Stimulated activated memory B cell treated with anti-CD40 and anti-IgM and Interleukin-4, amounts not matched to agents 10 μg/mL and 1 μg/mL and 100 μg/mL, for 72 hours (primary cell): ENCODE measurements around the gene NHSL1.

Source experiments
- ATAC-seq: fragments of 150-1000 bp; cut with Tn5 transposase; 2 replicates; pipeline ENCODE4 v1.10.0; 2021
- H3K27ac Mint-ChIP-seq: one replicate; pipeline ENCODE4 v1.8.0; 2022; ENCODE audit warnings: mild to moderate bottlenecking, mixed read lengths
- H3K27me3 Mint-ChIP-seq: one replicate; pipeline ENCODE4 v1.8.0; 2022; ENCODE audit warnings: mixed read lengths
- H3K36me3 Mint-ChIP-seq: one replicate; pipeline ENCODE4 v1.8.0; 2022; ENCODE audit warnings: mixed read lengths
- H3K4me1 Mint-ChIP-seq: one replicate; pipeline ENCODE4 v1.8.0; 2022; ENCODE audit warnings: mixed read lengths
- H3K4me3 Mint-ChIP-seq: one replicate; pipeline ENCODE4 v1.8.0; 2022; ENCODE audit warnings: mild to moderate bottlenecking, moderate library complexity, mixed read lengths
- H3K9me3 Mint-ChIP-seq: one replicate; pipeline ENCODE4 v1.8.0; 2022; ENCODE audit warnings: mixed read lengths

NHSL1 gene

DNA sequence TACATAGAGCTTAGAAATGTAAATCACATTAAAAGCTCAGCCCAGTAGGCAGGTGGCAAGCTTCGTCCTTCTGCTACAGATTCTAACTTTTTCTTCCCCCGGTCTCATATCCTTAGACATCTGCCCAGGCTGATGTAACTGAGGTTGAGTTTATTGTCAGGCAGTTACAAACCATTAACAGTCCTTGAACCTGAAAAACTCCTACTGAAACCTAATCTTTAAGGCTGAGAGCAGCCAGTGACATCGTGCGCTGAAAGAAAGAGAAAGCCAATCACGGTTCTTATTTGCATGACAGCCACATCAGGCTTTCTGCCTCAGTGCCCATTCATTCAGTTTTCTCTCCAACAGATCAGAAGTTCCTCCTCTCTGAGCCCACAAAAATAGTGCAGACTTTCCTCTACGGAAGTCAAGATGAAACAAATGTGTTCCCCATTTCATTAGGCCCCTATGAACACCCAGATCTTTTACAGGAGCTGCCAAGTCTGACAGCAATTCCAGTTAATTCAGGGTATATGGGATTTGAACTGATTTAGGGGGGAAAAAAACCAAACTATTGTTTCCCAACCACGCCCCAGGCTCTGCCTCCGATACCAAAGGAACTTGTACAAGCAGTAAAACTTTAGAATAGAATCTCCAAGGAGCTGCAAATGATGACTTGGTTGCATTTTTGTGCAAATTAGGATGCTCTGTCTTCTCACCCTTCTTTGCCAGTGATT, at the start of gene NHSL1:
Gene NHSL1, minus strand, starts transcription at position 192 of the 716 bp plus-strand sequence. CDS start 204 bp downstream, outside the sequence.
- H3K27ac Mint-ChIP-seq = no peak within 1 kb of the TSS
- H3K36me3 Mint-ChIP-seq = no peaks in the 10 kb centered on the region
- H3K27me3 Mint-ChIP-seq = peaks cover 60% of the 10 kb centered on the region
- peak within 1 kb of the TSS; percentile 56 for H3K4me3 Mint-ChIP-seq
- peaks cover 2% of the 10 kb centered on the region for H3K9me3 Mint-ChIP-seq
- H3K4me1 Mint-ChIP-seq = peaks cover 22% of the 10 kb centered on the region
- ATAC-seq = peak; percentile 96

GRCh38 chr6:138546733-138547185, 47.5 kb upstream of the NHSL1 start:
- H3K9me3 Mint-ChIP-seq = no peaks in the 10 kb centered on the region
- H3K4me1 Mint-ChIP-seq = no peaks in the 10 kb centered on the region
- H3K27ac Mint-ChIP-seq = no peak overlapping the region
- no peak overlapping the region for H3K4me3 Mint-ChIP-seq
- H3K36me3 Mint-ChIP-seq = no peaks in the 10 kb centered on the region
- peak; percentile 16 for ATAC-seq
- peaks cover 34% of the 10 kb centered on the region for H3K27me3 Mint-ChIP-seq

DNA sequence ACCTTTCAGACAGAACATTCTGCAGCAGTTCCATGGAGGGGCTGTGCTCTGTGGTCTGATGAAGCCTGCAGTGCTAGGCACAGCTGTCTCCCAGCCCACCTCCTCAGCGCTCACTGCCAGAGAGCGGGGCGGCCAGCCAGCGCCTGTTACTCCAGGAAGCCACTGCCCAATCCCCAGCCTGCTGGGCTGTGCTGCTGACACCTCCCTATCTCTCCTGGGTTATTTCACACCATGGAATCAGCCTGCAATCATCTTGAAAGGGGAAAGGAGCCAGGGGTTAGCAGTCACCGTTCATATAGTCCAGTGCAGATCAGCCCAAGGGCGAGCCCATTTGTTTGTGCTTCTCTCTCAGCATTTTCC, 46.3 kb upstream of the NHSL1 start:
- no peak overlapping the region for H3K4me3 Mint-ChIP-seq
- H3K27ac Mint-ChIP-seq = no peak overlapping the region
- no peaks in the 10 kb centered on the region for H3K4me1 Mint-ChIP-seq
- peaks cover 26% of the 10 kb centered on the region for H3K27me3 Mint-ChIP-seq
- no peaks in the 10 kb centered on the region for H3K36me3 Mint-ChIP-seq
- H3K9me3 Mint-ChIP-seq = no peaks in the 10 kb centered on the region
- ATAC-seq = no peak

GRCh38 chr6:138544501-138544900, 45.2 kb upstream of the NHSL1 start:
- Mint-ChIP-seq H3K4me1 (no peaks in the 10 kb centered on the region), H3K27ac (no peak overlapping the region), H3K4me3 (no peak overlapping the region), H3K27me3 (peaks cover 26% of the 10 kb centered on the region), H3K9me3 (no peaks in the 10 kb centered on the region), H3K36me3 (no peaks in the 10 kb centered on the region)
- ATAC-seq = no peak

DNA sequence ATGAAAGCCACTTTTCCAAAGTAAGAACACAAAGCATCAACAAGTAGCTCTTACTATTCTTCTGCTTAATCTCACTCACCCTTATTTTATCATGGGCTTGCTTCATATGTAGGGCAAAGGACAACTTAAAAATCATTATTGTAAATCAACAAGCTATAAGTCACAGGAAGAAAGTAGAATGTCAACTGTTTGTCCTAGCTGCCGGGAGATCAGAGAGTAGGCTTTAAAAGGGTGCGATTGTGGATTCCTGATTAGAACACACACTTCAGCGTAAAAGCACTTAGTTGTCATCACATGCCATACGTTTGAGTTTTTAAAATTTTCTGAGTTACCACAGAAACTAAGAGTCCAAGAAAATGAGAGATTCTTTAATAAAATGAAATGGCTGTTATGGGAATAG, 44.4 kb upstream of the NHSL1 start:
- Mint-ChIP-seq H3K36me3 (no peaks in the 10 kb centered on the region), H3K9me3 (no peaks in the 10 kb centered on the region), H3K27ac (no peak overlapping the region), H3K27me3 (peaks cover 26% of the 10 kb centered on the region), H3K4me3 (no peak overlapping the region), H3K4me1 (no peaks in the 10 kb centered on the region)
- no peak for ATAC-seq

GRCh38 chr6:138541823-138542481, 42.7 kb upstream of the NHSL1 start:
- no peak overlapping the region for H3K4me3 Mint-ChIP-seq
- H3K4me1 Mint-ChIP-seq = no peaks in the 10 kb centered on the region
- H3K27me3 Mint-ChIP-seq = peaks cover 14% of the 10 kb centered on the region
- no peak overlapping the region for H3K27ac Mint-ChIP-seq
- no peaks in the 10 kb centered on the region for H3K36me3 Mint-ChIP-seq
- no peak for ATAC-seq
- no peaks in the 10 kb centered on the region for H3K9me3 Mint-ChIP-seq

GRCh38 chr6:138540468-138540867, 41.2 kb upstream of the NHSL1 start:
- H3K4me1 Mint-ChIP-seq = no peaks in the 10 kb centered on the region
- H3K27ac Mint-ChIP-seq = no peak overlapping the region
- no peak overlapping the region for H3K4me3 Mint-ChIP-seq
- H3K9me3 Mint-ChIP-seq = no peaks in the 10 kb centered on the region
- peaks cover 9% of the 10 kb centered on the region for H3K27me3 Mint-ChIP-seq
- no peak for ATAC-seq
- H3K36me3 Mint-ChIP-seq = no peaks in the 10 kb centered on the region

- ATAC-seq = no peak
- H3K27me3 Mint-ChIP-seq = peaks cover 9% of the 10 kb centered on the region
- H3K36me3 Mint-ChIP-seq = no peaks in the 10 kb centered on the region
- H3K9me3 Mint-ChIP-seq = no peaks in the 10 kb centered on the region
- H3K27ac Mint-ChIP-seq = no peak overlapping the region
- H3K4me3 Mint-ChIP-seq = no peak overlapping the region
- no peaks in the 10 kb centered on the region for H3K4me1 Mint-ChIP-seq
Measured at GRCh38 chr6:138539876-138540275, 40.6 kb upstream of the NHSL1 start.

DNA sequence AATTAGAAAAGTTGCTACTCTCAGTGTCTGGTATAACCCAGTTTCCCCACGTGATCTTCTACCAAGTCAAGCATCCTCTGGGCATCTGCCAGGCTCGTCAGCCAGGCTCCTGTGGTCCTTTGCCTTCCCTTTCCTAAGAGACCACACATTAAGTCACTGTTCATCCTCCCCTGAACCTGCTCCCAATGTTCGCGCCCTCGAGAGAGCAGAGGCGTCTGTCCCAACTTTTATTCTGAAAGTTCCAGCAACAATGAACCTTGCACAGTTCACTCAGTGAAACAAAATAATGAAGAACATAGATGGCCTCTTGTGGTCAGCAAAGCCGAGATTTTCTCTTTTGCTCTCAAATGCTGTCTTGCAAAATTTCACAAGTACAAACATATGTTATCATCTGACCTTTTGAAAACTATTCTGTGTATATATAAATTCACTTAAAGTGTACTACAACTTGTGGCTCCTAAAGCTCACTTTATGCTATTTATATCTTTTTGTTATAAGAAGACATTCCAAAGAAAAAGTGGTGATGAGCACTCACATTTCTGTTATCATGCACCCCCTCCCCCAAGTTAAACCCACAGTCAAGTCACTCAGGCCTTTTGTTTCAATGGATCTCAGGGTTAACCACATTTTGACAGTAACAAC, 39.2 kb upstream of the NHSL1 start:
- ATAC-seq = no peak
- Mint-ChIP-seq H3K27ac (no peak overlapping the region), H3K4me1 (no peaks in the 10 kb centered on the region), H3K4me3 (no peak overlapping the region), H3K9me3 (no peaks in the 10 kb centered on the region), H3K27me3 (peaks cover 13% of the 10 kb centered on the region), H3K36me3 (no peaks in the 10 kb centered on the region)

DNA sequence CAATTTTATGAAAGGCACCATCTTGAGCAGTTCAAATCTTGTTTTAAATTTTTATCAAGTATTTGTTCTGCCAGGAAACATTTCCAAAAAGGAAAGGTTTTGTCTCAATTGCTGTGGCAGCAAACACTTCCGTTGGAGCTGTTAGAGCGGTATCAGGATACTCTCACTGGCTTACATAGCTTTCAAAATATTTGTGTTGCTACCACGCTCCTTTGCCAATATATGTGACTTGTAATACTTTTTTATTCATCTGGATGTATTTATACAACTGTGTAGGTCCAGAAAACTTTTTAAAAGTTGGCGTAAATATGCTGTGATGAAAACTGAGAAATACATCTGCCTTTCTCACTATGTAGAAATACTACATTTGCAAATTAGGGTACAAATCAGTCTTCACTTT, 37.8 kb upstream of the NHSL1 start:
- no peak overlapping the region for H3K27ac Mint-ChIP-seq
- H3K36me3 Mint-ChIP-seq = no peaks in the 10 kb centered on the region
- no peak for ATAC-seq
- H3K27me3 Mint-ChIP-seq = peaks cover 22% of the 10 kb centered on the region
- no peaks in the 10 kb centered on the region for H3K4me1 Mint-ChIP-seq
- no peak overlapping the region for H3K4me3 Mint-ChIP-seq
- no peaks in the 10 kb centered on the region for H3K9me3 Mint-ChIP-seq

DNA sequence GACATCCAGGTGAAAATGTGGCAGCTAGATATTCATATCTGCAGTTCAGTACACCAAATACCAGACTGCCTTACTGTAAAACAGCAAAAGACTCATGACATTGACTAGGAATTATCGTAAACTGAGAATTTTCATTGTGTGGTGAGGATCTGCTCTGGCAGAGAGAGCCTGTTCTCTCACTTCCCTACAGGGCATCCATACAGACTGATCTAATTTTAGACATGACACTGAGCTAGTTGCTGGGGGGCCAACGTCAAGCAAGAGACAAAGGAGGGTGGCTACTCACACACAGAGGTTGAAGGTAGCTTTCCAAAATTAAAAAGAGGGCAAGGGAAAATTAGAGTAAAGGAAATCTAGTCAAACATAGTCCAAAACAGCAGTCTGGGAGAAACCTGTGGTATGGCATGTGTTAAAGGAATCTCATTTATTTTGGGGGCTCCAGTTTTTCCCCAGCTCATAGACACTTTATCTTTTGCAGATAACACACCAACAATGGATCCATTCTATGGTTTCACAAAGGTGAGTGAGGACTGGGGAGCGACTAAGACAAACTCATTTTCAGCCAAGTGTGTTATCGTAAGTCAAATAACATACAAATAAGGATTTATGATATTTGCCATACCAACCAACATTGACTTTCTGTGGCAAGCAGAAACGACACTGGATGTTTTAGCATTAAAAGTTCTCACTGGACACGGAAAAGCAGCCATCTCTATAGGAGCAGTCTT, 36.6 kb upstream of the NHSL1 start:
- no peaks in the 10 kb centered on the region for H3K9me3 Mint-ChIP-seq
- H3K27ac Mint-ChIP-seq = no peak overlapping the region
- peaks cover 34% of the 10 kb centered on the region for H3K27me3 Mint-ChIP-seq
- ATAC-seq = no peak
- H3K4me3 Mint-ChIP-seq = no peak overlapping the region
- no peaks in the 10 kb centered on the region for H3K4me1 Mint-ChIP-seq
- no peaks in the 10 kb centered on the region for H3K36me3 Mint-ChIP-seq

DNA sequence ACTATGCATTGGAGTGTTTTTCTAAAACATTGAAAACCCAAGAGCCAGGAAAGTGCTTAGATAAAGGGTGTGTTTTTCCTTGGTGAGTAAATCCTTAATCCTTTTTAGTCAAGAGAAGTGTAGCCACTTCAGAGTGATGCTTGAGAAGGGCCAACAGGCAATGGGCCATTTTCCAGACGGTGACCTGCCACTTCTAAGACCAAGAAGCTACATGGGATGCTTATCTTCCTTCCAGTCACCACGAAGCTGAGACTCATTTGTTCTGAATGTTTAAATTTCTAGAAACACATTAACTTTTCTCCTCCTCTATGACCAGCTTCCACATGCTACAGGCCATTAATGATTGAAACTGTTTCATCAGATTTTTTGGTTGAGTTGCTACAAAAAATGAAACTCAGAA, 34.4 kb upstream of the NHSL1 start:
- peaks cover 35% of the 10 kb centered on the region for H3K27me3 Mint-ChIP-seq
- no peak for ATAC-seq
- H3K27ac Mint-ChIP-seq = no peak overlapping the region
- no peak overlapping the region for H3K4me3 Mint-ChIP-seq
- no peaks in the 10 kb centered on the region for H3K36me3 Mint-ChIP-seq
- H3K9me3 Mint-ChIP-seq = no peaks in the 10 kb centered on the region
- no peaks in the 10 kb centered on the region for H3K4me1 Mint-ChIP-seq

GRCh38 chr6:138531387-138531786, 32.1 kb upstream of the NHSL1 start:
- Mint-ChIP-seq H3K36me3 (no peaks in the 10 kb centered on the region), H3K9me3 (no peaks in the 10 kb centered on the region), H3K4me3 (no peak overlapping the region), H3K4me1 (no peaks in the 10 kb centered on the region), H3K27me3 (peaks cover 35% of the 10 kb centered on the region), H3K27ac (no peak overlapping the region)
- ATAC-seq = no peak

DNA sequence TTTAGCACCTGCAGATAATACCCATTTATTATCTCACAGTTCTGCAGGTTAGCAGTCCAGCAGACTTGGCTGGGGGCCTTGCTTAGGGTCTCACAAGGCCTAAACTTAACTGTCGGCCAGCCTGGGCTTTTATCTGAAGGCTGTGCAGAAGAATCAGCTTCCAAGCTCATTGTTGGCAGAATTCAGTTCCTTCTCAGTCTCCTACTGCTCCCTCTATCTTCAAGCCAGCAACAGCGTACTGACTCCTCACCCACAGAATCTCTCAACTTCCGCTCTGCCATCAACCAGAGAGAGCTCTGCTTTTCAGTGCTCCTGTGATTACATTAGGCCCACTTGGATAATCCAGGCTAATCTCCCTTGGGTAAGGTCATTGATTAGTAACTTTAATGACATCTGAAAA, 30.2 kb upstream of the NHSL1 start:
- Mint-ChIP-seq H3K9me3 (no peaks in the 10 kb centered on the region), H3K4me3 (no peak overlapping the region), H3K27ac (no peak overlapping the region), H3K4me1 (no peaks in the 10 kb centered on the region), H3K36me3 (no peaks in the 10 kb centered on the region), H3K27me3 (peaks cover 37% of the 10 kb centered on the region)
- ATAC-seq = no peak

- Mint-ChIP-seq H3K4me1 (no peaks in the 10 kb centered on the region), H3K27ac (no peak overlapping the region), H3K4me3 (no peak overlapping the region), H3K27me3 (peaks cover 37% of the 10 kb centered on the region), H3K36me3 (no peaks in the 10 kb centered on the region), H3K9me3 (no peaks in the 10 kb centered on the region)
- ATAC-seq = no peak
Measured at GRCh38 chr6:138528956-138529355, 29.7 kb upstream of the NHSL1 start.
